ENCODE measurements around the gene ADD2. TPM values are rescaled to one million over a fixed set of nuclear protein-coding genes. Genes with fewer than 3 reads are reported as not detected.

The ADD2 gene
- total RNA-seq, 1 experiment from 2014 or later, result 124 TPM

- Histone ChIP-seq H4K5ac (ENCODE audit: insufficient read length, low read depth, low read length) (no peak overlapping the region), H2BK5ac (ENCODE audit: insufficient read length, low read length) (no peak overlapping the region), H2BK12ac (ENCODE audit: insufficient read length, low read depth, low read length) (no peak overlapping the region), H3K4ac (ENCODE audit: low read depth, low read length) (no peak overlapping the region), H3K9ac (ENCODE audit: extremely low read depth, insufficient read length, low read length) (no peak overlapping the region), H4K20me1 (ENCODE audit: control insufficient read depth, insufficient read depth, insufficient read length) (no peaks in the 10 kb centered on the region), H3K14ac (ENCODE audit: insufficient read depth, low read length) (no peak overlapping the region), H4K91ac (ENCODE audit: insufficient read length, low read depth, low read length) (no peak overlapping the region), H3K27ac (ENCODE audit: insufficient read length, low read depth, low read length) (no peak overlapping the region), H3T11ph (ENCODE audit: low read length) (no peak overlapping the region), H2BK15ac (ENCODE audit: low read depth, low read length) (no peak overlapping the region), H3K23ac (ENCODE audit: insufficient read length, low read depth, low read length) (no peak overlapping the region), H2AFZ (ENCODE audit: low read length) (no peak overlapping the region), H3K79me1 (ENCODE audit: insufficient read depth, low read depth, low read length, poor library complexity, severe bottlenecking) (no peaks in the 10 kb centered on the region), H3K4me2 (ENCODE audit: insufficient read depth, insufficient read length, low read length) (no peak overlapping the region), H3K18ac (ENCODE audit: insufficient read length, low read depth, low read length) (no peak overlapping the region), H3K9me3 (ENCODE audit: control insufficient read depth, low read depth, low read length) (no peaks in the 10 kb centered on the region), H2BK120ac (ENCODE audit: low read depth, low read length, poor library complexity, severe bottlenecking) (no peak overlapping the region), H3K27me3 (ENCODE audit: insufficient read depth, low read length) (peaks cover 24% of the 10 kb centered on the region), H4K8ac (replicated peaks; ENCODE audit: insufficient read length, low read depth, low read length) (no peak overlapping the region), H3K4me1 (ENCODE audit: insufficient read depth, low read length) (no peaks in the 10 kb centered on the region), H3K79me2 (ENCODE audit: insufficient read depth, low read length) (no peaks in the 10 kb centered on the region), H2AK5ac (ENCODE audit: insufficient read length, low read length) (no peak overlapping the region), H3K56ac (ENCODE audit: insufficient read length, low read depth, low read length) (no peak overlapping the region), H3K23me2 (ENCODE audit: insufficient read length, low read depth, low read length, poor library complexity, severe bottlenecking) (no peaks in the 10 kb centered on the region), H2BK20ac (ENCODE audit: low read depth, low read length, poor library complexity, severe bottlenecking) (no peak overlapping the region)
- Mint-ChIP-seq H3K27me3 (ENCODE audit: low read depth) (peaks cover 51% of the 10 kb centered on the region), H3K36me3 (ENCODE audit: insufficient read depth in 1 of 3, low read depth in 3 of 3) (no peaks in the 10 kb centered on the region), H3K27ac (no peak overlapping the region), H3K4me1 (peaks cover 16 to 21% of the 10 kb centered on the region in 2 experiments), H3K9me3 (no peaks in the 10 kb centered on the region), H3K4me3 (no peak overlapping the region)
- peak; percentile 79 for TF ChIP-seq CTCF (conservative IDR thresholded peaks at IDR 0.05)
- no CpG with 5 or more reads among the region's 7 CpGs for WGBS (ENCODE audit: extremely low coverage, insufficient read length, low lambda C conversion rate)
- peak; percentile 62 for DNase-seq
These were observed 17.3 kb upstream of the ADD2 start for GRCh38 chr2:70785137-70785911.

Data from H9 (cell line).